BJ (cell line): ENCODE measurements around the gene CAMSAP2. TPM values are rescaled to one million over a fixed set of nuclear protein-coding genes. Genes with fewer than 3 reads are reported as not detected.

ENCODE experiments used
- CTCF ChIA-PET: fragments of 350-600 bp; formaldehyde crosslinking; extraction: SDS; loops from one replicate; lab custom pipeline; 2021; ENCODE audit warnings: antibody characterized with exemption, inconsistent platforms; lab: Yijun Ruan, JAX
- POLR2A ChIA-PET: fragments of 300-600 bp; sonication (Branson Sonifier 250); formaldehyde crosslinking; extraction: SDS; loops from one replicate; lab custom pipeline; 2021; ENCODE audit warnings: antibody characterized with exemption; lab: Charles Lee
- DNase-seq: peaks from one replicate; pipeline ENCODE4 v3.0.0-alpha.2; 2011; ENCODE audit warnings: low read depth
- H3K27me3 ChIP-seq: 2 replicates; pipeline ENCODE4 v1.6.0; 2011; ENCODE audit warnings: low read length; ENCODE audit not compliant: control insufficient read depth, insufficient read depth
- H3K36me3 ChIP-seq: 2 replicates; pipeline ENCODE4 v1.5.1; 2011; ENCODE audit warnings: low read length; ENCODE audit not compliant: control insufficient read depth, insufficient read depth
- H3K4me3 ChIP-seq: 2 replicates; pipeline ENCODE4 v1.5.1; 2011; ENCODE audit warnings: low read depth, mild to moderate bottlenecking, control low read depth, low read length
- CTCF ChIP-seq: IDR thresholded peaks from 2 replicates; pipeline ENCODE4 v1.5.1; 2011; ENCODE audit warnings: low read depth, mild to moderate bottlenecking, control low read depth, inconsistent platforms, low read length, moderate library complexity; ENCODE audit not compliant: insufficient read depth
- polyA plus RNA-seq: library from polyadenylated mRNA; depleted of rRNA; stranded (reverse); fragments of >200 nt; gene quantifications from 2 replicates; pipeline ENCODE4 v1.2.3, GENCODE V29; 2011

Gene CAMSAP2
- polyA plus RNA-seq, 1 experiment = 7.5 TPM

GRCh38 chr1:200890818-200891773, 152.4 kb downstream of the CAMSAP2 start:
- no peak for DNase-seq
- no peaks in the 10 kb centered on the region for H3K36me3 ChIP-seq
- peak; percentile 54 for TF ChIP-seq CTCF
- ChIA-PET POLR2A (no interaction called here), CTCF (interaction anchor here (0.7 to 1.5 kb wide), 4 partner anchors 10 to 123 kb away, joined by 3 to 6 read pairs (median 3); no protein-coding TSS in a partner anchor)
- peak overlapping the region; percentile 33 for H3K4me3 ChIP-seq
- peaks cover 15% of the 10 kb centered on the region for H3K27me3 ChIP-seq

GRCh38 chr1:200891774-200892157, 153.1 kb downstream of the CAMSAP2 start:
- POLR2A ChIA-PET = no interaction called here
- DNase-seq = no peak
- H3K4me3 ChIP-seq = peak overlapping the region; percentile 33

GRCh38 chr1:200892546-200892945, 153.9 kb downstream of the CAMSAP2 start:
- H3K27me3 ChIP-seq = peaks cover 18% of the 10 kb centered on the region
- H3K36me3 ChIP-seq = no peaks in the 10 kb centered on the region
- DNase-seq = no peak
- ChIA-PET CTCF (no interaction called here), POLR2A (no interaction called here)
- H3K4me3 ChIP-seq = no peak overlapping the region
- TF ChIP-seq CTCF = no peak

More at GRCh38 chr1:200891774-200892157, 153.1 kb downstream of the CAMSAP2 start:
- H3K27me3 ChIP-seq = peaks cover 15% of the 10 kb centered on the region
- no peaks in the 10 kb centered on the region for H3K36me3 ChIP-seq
- no peak for TF ChIP-seq CTCF
- CTCF ChIA-PET = interaction anchor here (1.4 kb wide), 1 partner anchor 11 kb away, joined by 6 read pairs; no protein-coding TSS in a partner anchor

GRCh38 chr1:200892958-200893357, 154.3 kb downstream of the CAMSAP2 start:
- peaks cover 18% of the 10 kb centered on the region for H3K27me3 ChIP-seq
- POLR2A ChIA-PET = no interaction called here
- no peak overlapping the region for H3K4me3 ChIP-seq
- CTCF ChIA-PET = interaction anchor here (0.7 kb wide), 1 partner anchor 83 kb away, joined by 3 read pairs; no protein-coding TSS in a partner anchor
- TF ChIP-seq CTCF = no peak
- DNase-seq = no peak
- no peaks in the 10 kb centered on the region for H3K36me3 ChIP-seq

DNA sequence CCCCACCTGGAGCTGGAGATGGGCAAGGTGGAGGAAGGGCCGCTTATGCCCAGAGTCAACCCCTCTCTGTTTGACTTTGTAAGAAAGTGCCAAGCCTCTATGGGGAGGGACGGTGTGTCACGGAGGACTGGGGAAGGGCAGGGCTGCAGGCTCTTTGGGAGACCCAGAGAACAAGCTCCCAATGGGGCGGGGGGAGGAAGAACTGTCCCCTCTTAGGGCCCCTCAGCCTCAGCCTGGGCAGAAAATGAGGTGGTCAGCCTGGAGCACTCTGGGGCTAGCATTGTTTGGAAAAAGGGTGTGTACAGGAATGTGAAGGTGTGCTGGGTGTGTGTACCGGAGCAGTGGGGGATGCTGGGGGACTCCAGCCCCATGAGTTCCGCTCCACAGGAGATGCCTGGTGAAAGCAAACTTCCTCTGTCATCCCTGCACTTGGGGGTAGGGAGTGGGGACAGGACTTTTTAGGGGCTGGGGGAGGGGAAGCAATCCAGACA, 154.8 kb downstream of the CAMSAP2 start:
- H3K27me3 ChIP-seq = peaks cover 18% of the 10 kb centered on the region
- no peak overlapping the region for H3K4me3 ChIP-seq
- ChIA-PET POLR2A (no interaction called here), CTCF (interaction anchor here (0.7 to 1.2 kb wide), 2 partner anchors 10 to 83 kb away, joined by 3 read pairs; no protein-coding TSS in a partner anchor)
- TF ChIP-seq CTCF = no peak
- no peaks in the 10 kb centered on the region for H3K36me3 ChIP-seq
- no peak for DNase-seq
